ENCODE measurements around the gene NFAM1.

- TF ChIP-seq EZH2 (IDR thresholded peaks at IDR 0.05; ENCODE audit: borderline replicate concordance), result no peak
- no peak for TF ChIP-seq CTCF (IDR thresholded peaks at IDR 0.05; ENCODE audit: poor library complexity)
These were observed 6.1 kb upstream of the NFAM1 start for GRCh38 chr22:42438293-42438650.
